ENCODE measurements around the gene ASAP2.

Gene ASAP2

GRCh38 chr2:9230881-9231280 lies 24.3 kb downstream of the ASAP2 start:
- H3K79me2 ChIP-seq (ENCODE audit: insufficient read depth, low read length): peaks cover 33% of the 10 kb centered on the region

GRCh38 chr2:9231291-9232165 lies 24.9 kb downstream of the ASAP2 start:
- no peak for TF ChIP-seq EZH2 (IDR thresholded peaks at IDR 0.05; ENCODE audit: borderline replicate concordance, low read depth, low read length, severe bottlenecking)
- no peak for TF ChIP-seq CTCF (IDR thresholded peaks at IDR 0.05; ENCODE audit: borderline replicate concordance, extremely low read depth, low read length, poor library complexity, severe bottlenecking)

More at GRCh38 chr2:9230881-9231280, 24.3 kb downstream of the ASAP2 start:
- no peaks in the 10 kb centered on the region for H3K36me3 ChIP-seq (ENCODE audit: insufficient read depth, low read length)
- H3K4me1 ChIP-seq (ENCODE audit: insufficient read depth, low read length): no peaks in the 10 kb centered on the region
- peaks cover 61% of the 10 kb centered on the region for H4K20me1 ChIP-seq (ENCODE audit: insufficient read depth, low read length)
- no peak for DNase-seq
- H3K27ac ChIP-seq (ENCODE audit: low read length): no peak overlapping the region
- no peak overlapping the region for H3K4me2 ChIP-seq (ENCODE audit: insufficient read depth, low read length)
- ATAC-seq (ENCODE audit: insufficient read depth, low read depth): no peak
- H3K27me3 ChIP-seq (ENCODE audit: insufficient read depth, low read length, poor library complexity): no peaks in the 10 kb centered on the region
- H3K4me3 ChIP-seq (ENCODE audit: low read depth in 1 of 2, low read length in 2 of 2): no peak overlapping the region
- no peak overlapping the region for H2AFZ ChIP-seq (ENCODE audit: low read depth, low read length)
- H3K9ac ChIP-seq (ENCODE audit: low read depth, low read length): no peak overlapping the region
- no peaks in the 10 kb centered on the region for H3K9me3 ChIP-seq (ENCODE audit: insufficient read depth, low read length, severe bottlenecking)
- TF ChIP-seq EZH2 (IDR thresholded peaks at IDR 0.05; ENCODE audit: borderline replicate concordance, low read depth, low read length, severe bottlenecking): no peak
- no peak for TF ChIP-seq CTCF (IDR thresholded peaks at IDR 0.05; ENCODE audit: borderline replicate concordance, extremely low read depth, low read length, poor library complexity, severe bottlenecking)

GRCh38 chr2:9232166-9232479 lies 25.5 kb downstream of the ASAP2 start:
- ATAC-seq (ENCODE audit: insufficient read depth, low read depth) (no peak), DNase-seq (no peak)
- peaks cover 63% of the 10 kb centered on the region for H4K20me1 ChIP-seq (ENCODE audit: insufficient read depth, low read length)
- no peak overlapping the region for H3K27ac ChIP-seq (ENCODE audit: low read length)
- no peak overlapping the region for H2AFZ ChIP-seq (ENCODE audit: low read depth, low read length)
- no peaks in the 10 kb centered on the region for H3K9me3 ChIP-seq (ENCODE audit: insufficient read depth, low read length, severe bottlenecking)
- peaks cover 35% of the 10 kb centered on the region for H3K79me2 ChIP-seq (ENCODE audit: insufficient read depth, low read length)
- no peaks in the 10 kb centered on the region for H3K4me1 ChIP-seq (ENCODE audit: insufficient read depth, low read length)
- no peak overlapping the region for H3K4me3 ChIP-seq (ENCODE audit: low read depth in 1 of 2, low read length in 2 of 2)
- H3K27me3 ChIP-seq (ENCODE audit: insufficient read depth, low read length, poor library complexity): no peaks in the 10 kb centered on the region
- no peak for TF ChIP-seq EZH2 (IDR thresholded peaks at IDR 0.05; ENCODE audit: borderline replicate concordance, low read depth, low read length, severe bottlenecking)
- no peak for TF ChIP-seq CTCF (IDR thresholded peaks at IDR 0.05; ENCODE audit: borderline replicate concordance, extremely low read depth, low read length, poor library complexity, severe bottlenecking)
- H3K9ac ChIP-seq (ENCODE audit: low read depth, low read length): no peak overlapping the region
- H3K36me3 ChIP-seq (ENCODE audit: insufficient read depth, low read length): no peaks in the 10 kb centered on the region
- no peak overlapping the region for H3K4me2 ChIP-seq (ENCODE audit: insufficient read depth, low read length)

More at GRCh38 chr2:9231291-9232165, 24.9 kb downstream of the ASAP2 start:
- peaks cover 35% of the 10 kb centered on the region for H3K79me2 ChIP-seq (ENCODE audit: insufficient read depth, low read length)
- no peak overlapping the region for H3K4me2 ChIP-seq (ENCODE audit: insufficient read depth, low read length)
- no peak overlapping the region for H2AFZ ChIP-seq (ENCODE audit: low read depth, low read length)
- no peak overlapping the region for H3K9ac ChIP-seq (ENCODE audit: low read depth, low read length)
- no peaks in the 10 kb centered on the region for H3K36me3 ChIP-seq (ENCODE audit: insufficient read depth, low read length)
- DNase-seq: no peak
- no peaks in the 10 kb centered on the region for H3K4me1 ChIP-seq (ENCODE audit: insufficient read depth, low read length)
- no peak overlapping the region for H3K4me3 ChIP-seq (ENCODE audit: low read depth in 1 of 2, low read length in 2 of 2)
- no peaks in the 10 kb centered on the region for H3K27me3 ChIP-seq (ENCODE audit: insufficient read depth, low read length, poor library complexity)
- no peaks in the 10 kb centered on the region for H3K9me3 ChIP-seq (ENCODE audit: insufficient read depth, low read length, severe bottlenecking)
- H3K27ac ChIP-seq (ENCODE audit: low read length): no peak overlapping the region
- no peak for ATAC-seq (ENCODE audit: insufficient read depth, low read depth)
- H4K20me1 ChIP-seq (ENCODE audit: insufficient read depth, low read length): peaks cover 63% of the 10 kb centered on the region
